ENCODE data around the gene PADI4. TPM values are rescaled to one million over a fixed set of nuclear protein-coding genes. Genes with fewer than 3 reads are reported as not detected.

PADI4 gene
- total RNA-seq, 4 donors from 2014 or later, result not detected

DNA sequence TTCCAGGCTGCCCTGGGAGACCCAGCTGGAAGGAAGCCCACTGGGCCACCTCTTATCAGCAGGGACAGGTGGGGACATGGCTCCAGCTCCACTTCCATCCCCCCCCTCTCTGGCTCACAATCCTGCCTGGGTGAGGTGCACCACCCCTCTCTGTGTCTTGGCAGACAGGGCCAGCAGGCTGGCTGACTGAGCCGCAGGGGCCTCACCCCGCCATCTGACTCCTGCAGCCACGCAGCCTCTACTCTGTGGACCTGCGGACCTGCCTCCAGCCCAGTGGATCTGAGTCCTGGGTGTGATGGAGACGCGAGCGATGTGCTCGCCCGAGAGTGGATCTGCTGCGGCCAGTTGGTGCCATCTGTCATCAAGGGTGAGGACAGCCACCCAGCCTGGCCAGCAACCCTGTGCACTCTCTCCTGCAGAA, 101.4 kb downstream of the PADI4 start:
- H3K4me1 ChIP-seq, result no peaks in the 10 kb centered on the region
- no peak overlapping the region for H3K27ac ChIP-seq
- H3K27me3 ChIP-seq, result no peaks in the 10 kb centered on the region
- no peak overlapping the region for H3K4me3 ChIP-seq
- TF ChIP-seq POLR2A (IDR thresholded peaks at IDR 0.05), result no peak
- TF ChIP-seq, protein P1, sequence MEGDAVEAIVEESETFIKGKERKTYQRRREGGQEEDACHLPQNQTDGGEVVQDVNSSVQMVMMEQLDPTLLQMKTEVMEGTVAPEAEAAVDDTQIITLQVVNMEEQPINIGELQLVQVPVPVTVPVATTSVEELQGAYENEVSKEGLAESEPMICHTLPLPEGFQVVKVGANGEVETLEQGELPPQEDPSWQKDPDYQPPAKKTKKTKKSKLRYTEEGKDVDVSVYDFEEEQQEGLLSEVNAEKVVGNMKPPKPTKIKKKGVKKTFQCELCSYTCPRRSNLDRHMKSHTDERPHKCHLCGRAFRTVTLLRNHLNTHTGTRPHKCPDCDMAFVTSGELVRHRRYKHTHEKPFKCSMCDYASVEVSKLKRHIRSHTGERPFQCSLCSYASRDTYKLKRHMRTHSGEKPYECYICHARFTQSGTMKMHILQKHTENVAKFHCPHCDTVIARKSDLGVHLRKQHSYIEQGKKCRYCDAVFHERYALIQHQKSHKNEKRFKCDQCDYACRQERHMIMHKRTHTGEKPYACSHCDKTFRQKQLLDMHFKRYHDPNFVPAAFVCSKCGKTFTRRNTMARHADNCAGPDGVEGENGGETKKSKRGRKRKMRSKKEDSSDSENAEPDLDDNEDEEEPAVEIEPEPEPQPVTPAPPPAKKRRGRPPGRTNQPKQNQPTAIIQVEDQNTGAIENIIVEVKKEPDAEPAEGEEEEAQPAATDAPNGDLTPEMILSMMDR (IDR thresholded peaks at IDR 0.05), result no peak
- peaks cover 0 to 60% (median 0%) of the 10 kb centered on the region in 3 donors for H3K36me3 ChIP-seq
- no peaks in the 10 kb centered on the region for H3K9me3 ChIP-seq
- no peak for DNase-seq

DNA sequence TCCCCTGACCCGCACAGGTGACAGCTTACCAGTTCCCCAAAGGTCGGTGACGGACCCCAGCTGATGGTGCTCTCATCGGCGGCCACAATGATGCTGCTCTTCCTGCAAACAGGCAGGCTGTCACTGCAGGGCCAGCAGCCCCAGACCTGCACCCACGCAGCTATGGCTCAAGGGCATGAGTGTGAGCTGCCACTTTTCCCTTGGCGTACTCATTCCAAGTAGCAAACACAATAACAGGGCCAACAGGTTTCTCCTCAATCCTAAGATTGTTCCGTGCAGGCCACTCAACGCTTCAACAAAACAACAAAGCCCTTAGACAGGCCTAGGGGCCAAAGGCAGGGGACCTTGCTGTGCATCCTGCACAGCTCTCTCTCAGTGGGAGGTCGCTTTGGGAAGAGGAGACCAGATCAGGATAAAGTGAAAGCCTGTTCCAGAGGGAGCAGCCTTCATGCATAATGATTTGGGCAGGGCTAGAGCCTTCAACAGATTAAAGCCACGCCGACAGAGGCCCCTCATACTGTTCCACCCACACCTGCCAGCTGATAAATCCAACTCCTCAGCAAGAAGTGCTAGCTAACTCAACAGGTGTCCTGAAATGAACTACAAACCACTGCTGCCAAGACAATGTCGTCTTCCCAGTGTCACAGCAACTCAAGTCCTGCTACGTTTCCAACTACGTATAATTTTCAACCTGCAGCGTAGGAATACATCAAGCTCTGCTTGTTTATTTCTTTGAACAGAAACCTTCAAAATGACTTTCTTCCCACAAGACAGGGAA, 104.3 kb downstream of the PADI4 start:
- no peaks in the 10 kb centered on the region for H3K9me3 ChIP-seq
- H3K27me3 ChIP-seq, result no peaks in the 10 kb centered on the region
- TF ChIP-seq POLR2A (IDR thresholded peaks at IDR 0.05), result no peak
- TF ChIP-seq, protein P1 (IDR thresholded peaks at IDR 0.05), result no peak
- H3K4me1 ChIP-seq, result no peaks in the 10 kb centered on the region
- no peak overlapping the region for H3K4me3 ChIP-seq
- no peak for DNase-seq
- no peak overlapping the region for H3K27ac ChIP-seq
- H3K36me3 ChIP-seq, result peaks cover 0 to 89% (median 0%) of the 10 kb centered on the region in 3 donors

Small RNAs within 50 kb of the gene (small RNA-seq; reads per million reads assigned to genes)
- 0 reads per million in 2 donors for gene MIR3972

Other genes with a start within 250 kb of the PADI4 start
- 100 to 1,000 TPM in 1 of 4 donors, 10 to 100 TPM in 3; 29.7 to 191 (median 57.9) TPM for gene PADI2, start 188.7 kb upstream of the PADI4 start, total RNA-seq
- gene PADI1, start 103.1 kb upstream of the PADI4 start, total RNA-seq, result not detected
- gene PADI3, start 59.1 kb upstream of the PADI4 start, total RNA-seq, result not detected
- not detected for gene PADI6, start 64.0 kb downstream of the PADI4 start, total RNA-seq
- gene RCC2, start 131.5 kb downstream of the PADI4 start, total RNA-seq, result 10 to 100 TPM; 22.9 to 54.5 (median 34.9) TPM
- gene ARHGEF10L, start 231.5 kb downstream of the PADI4 start, total RNA-seq, result 100 to 1,000 TPM in 3 of 4 donors, 10 to 100 TPM in 1; 72.7 to 177 (median 156) TPM

All from Peyer's patch (tissue), 4 donors.